Measurements from ENCODE around the gene ADCY4.
"Not testable (repeated sequence)": the region's sequence is repeated elsewhere in the genome, so short reads cannot be mapped to it uniquely, and the experiment has no call there.

ADCY4 gene

DNA sequence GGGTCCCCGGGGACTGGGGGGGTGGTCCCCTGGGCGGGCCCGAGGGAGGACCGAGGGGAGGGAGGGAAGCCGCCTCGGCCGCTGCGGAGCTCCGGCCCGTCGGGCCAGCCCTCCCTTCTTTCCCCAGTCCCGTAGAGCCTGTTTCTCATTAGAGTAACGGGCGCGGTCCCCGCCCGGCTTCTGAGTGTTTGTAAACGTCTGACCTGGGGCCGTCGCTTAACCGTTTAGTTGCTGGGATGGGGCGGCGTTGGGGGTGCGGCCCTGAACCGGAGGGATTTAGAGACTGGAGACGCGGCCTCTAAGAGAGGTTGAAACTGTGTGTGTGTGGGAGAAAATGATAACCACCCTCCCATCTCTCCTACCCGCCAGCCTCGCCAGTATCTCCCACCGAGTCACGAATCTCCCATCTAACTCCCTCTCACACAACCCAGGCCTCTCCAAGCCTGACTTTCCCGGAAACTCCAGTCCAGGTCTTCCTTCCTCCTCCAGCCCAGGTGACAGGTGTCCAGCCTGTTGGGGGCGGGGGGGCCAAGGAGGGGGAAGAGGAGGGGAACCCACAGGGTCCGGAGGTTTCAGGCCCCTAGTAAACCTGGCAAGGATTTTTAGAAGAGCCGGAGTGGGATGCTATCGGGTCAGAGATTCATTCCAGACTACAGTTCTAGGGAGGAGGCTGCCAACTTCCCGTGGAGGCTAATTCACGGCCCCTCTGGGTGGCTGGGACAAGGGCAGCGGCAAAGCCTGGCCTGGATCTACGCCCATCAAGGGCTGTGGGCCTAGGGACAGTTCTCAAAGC, 32.0 kb upstream of the ADCY4 start:
- DNase-seq: peak; percentile 97

DNA sequence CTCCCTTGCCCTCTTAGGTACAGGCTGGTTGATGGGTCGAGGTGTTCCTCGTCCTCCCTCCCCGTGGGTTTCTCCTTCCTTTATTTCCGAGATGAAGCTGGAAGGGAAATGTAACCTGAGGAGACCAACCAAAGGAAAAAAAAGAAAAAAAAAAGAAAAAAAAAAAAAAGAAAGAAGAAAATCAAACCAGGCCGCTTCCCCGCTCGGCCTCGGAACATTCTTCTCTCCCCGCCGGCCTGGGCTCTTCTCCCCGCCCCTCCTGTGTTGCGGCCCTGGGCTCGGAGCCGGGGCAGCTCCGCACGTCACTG, 31.5 kb upstream of the ADCY4 start:
- no peak for DNase-seq

DNA sequence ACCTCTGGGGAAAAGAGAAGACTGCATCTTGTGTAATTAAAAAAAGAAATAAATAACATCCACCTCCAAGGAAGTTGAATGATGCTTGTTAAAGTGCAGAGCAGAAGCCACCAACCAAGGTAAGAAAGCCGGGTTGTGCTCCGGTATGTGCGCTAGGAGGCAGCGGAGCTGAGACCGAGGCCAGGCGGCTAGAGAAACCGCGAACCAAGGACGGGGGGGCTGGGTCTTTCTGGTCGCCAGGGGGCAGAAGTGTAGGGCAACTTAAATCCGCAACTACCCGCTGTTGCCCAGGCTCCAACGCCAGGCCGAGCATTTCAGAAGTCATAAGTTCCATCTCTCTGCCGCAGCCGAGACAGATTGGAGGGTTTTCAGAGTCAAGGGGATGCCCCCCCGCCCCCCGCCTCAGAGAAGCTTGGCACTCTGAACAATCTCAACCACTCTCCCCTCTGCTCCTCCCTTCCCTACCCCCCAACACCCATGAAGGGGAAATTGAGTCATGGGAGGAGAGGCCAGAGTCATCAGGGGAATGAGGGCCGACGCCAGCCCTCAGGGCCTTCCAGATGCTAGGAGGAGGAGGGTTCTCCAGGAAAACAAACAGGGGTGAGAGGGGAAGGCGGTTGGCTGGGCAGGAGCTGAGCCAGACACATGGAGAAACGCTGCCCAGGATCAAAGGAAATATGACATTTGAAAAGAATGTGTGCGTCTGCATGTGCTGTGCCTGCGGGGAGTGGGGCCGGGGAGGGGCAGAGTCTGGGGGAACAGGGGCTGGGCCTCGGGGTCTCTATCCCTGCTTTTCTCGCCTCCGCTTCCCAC, 30.9 kb upstream of the ADCY4 start:
- peak; percentile 85 for DNase-seq

DNA sequence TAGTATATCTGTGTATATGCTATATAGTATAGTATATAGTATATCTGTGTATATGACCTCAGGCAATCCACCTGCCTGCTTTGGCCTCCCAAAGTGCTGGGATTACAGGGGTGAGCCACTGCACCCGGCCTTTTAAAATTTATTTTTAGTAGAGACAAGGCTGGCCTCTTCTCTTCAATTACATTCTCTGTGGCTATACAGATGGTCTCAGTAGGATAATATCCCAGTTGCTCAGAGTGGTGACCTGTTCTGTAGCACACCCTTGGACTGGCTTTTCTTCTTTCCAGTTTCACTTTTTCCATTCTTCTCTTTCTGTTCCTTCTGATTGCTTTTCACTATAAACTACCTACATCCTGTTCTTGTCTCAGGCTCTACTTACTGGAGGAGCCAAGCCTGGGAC, 30.0 kb upstream of the ADCY4 start:
- no peak for DNase-seq

GRCh38 chr14:24363401-24363800, 28.5 kb upstream of the ADCY4 start:
- no peak for DNase-seq

GRCh38 chr14:24362241-24362960, 27.5 kb upstream of the ADCY4 start:
- DNase-seq: no peak

DNA sequence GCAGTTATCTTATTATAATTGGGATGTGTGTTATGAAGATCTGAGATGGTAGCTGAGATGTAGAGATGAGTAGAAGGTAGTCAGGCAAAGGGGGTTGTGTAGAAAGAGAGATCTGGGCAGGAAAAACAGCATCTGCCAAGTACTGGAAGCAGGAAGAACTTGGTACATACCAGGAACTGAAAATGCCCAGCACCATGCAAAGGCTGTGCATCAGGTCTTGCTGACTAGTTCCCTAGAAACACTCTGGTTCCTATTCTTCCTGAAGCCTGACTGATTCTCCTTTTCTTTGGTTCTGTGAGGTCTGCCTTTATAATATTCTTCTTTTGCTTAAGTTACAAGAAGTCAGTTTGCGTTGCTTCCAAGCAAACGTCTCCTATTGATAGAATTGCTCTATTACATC, 26.5 kb upstream of the ADCY4 start:
- no peak for DNase-seq

GRCh38 chr14:24360281-24360680, 25.4 kb upstream of the ADCY4 start:
- DNase-seq: no peak

DNA sequence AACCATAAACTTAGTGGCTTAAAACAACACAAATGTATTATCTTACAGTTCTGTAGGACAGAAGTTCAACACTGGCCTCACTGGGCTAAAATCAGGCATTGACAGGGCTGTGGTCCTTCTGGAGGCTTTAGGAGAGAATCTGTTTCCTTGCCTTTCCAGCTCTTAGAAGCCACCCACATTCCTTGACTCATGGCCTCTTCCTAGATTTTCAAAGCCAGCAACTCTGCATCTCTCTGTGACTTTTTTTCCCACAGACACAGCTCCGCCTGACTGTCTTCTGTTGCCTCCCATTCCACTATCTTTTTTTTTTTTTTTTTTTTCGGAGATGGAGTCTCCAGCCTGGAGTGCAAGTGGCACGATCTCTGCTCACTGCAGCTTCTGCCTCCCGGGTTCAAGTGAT, 21.3 kb upstream of the ADCY4 start:
- DNase-seq: no peak

DNA sequence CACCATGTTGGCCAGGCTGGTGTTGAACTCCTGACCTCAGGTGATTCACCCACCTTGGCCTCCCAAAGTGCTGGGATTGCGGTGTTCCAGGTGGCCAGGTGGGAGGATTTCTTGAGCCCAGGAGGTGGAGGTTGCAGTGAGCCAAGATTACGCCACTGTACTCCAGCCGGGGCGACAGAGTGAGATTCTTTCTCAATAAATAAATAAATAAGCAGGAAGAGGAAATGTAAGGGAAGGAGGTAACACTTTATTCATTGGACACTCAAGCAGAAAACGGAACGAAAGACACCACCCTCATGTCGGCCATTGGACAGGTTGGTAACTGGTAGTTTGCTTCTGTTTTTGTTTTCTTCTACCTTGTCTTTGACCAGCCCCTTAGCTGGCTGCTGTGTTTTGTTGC, 20.1 kb upstream of the ADCY4 start:
- no peak for DNase-seq

- DNase-seq: not testable (repeated sequence)
These were observed 19.6 kb upstream of the ADCY4 start for GRCh38 chr14:24354482-24354825.

GRCh38 chr14:24353559-24354481, 18.9 kb upstream of the ADCY4 start:
- DNase-seq: no peak

GRCh38 chr14:24351517-24351916, 16.6 kb upstream of the ADCY4 start:
- DNase-seq: peak; percentile 14

GRCh38 chr14:24349742-24350141, 14.9 kb upstream of the ADCY4 start:
- no peak for DNase-seq

DNA sequence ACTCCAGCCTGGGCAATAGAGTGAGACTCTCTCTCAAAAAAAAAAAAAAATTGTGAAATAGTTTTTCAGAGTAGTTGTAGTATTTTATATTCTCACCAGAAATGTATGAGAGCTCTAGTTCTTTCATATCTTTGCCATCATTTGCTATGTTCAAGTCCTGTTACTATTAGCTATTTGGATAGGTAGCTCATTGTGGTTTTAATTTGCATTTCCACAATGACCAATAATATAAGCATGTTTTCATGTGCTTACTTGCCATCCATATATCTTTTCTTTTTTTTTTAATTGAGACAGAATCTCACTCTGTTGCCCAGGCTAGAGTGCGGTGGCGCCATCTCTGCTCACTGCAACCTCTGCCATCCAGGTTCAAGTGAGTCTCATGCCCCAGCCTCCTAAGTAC, 13.3 kb upstream of the ADCY4 start:
- DNase-seq: no peak

GRCh38 chr14:24347134-24347533, 12.3 kb upstream of the ADCY4 start:
- DNase-seq: no peak

DNA sequence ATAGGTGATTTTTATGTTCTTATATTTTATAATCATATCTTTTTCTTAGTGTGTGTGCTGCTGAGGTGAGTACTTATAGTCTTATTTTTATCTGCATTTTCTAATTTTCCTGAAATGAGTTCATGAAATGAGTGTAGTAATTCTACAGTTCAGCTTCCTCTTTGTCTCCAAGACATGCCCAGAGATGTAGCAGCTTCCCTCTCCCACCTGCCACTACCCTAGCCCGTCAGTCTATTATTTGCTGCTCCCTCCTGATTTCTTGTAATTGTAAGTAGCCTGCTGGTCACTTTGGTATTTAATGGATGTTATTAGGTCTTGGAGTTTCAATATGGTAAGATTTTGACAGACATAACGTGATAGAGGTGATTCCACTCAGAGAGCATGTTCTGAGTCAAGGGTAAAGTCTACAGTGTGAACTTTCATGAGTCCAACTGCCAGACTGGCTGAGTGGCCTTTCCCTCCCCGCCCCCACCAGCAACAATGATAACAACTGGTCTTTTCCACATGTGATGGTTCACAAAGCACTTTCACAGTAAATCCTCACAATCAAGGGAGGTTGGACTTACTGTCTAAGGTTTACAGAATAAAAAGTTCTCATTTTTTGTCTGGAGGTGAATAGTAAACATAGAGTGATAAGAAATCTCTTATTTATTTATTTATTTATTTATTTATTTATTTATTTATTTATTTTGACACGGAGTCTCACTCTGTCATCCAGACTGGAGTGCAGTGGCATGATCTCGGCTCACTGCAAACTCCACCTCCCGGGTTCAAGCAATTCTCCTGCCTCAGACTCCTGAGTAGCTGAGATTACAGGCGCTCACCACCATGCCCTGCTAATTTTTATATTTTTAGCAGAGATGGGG, 9.2 kb upstream of the ADCY4 start:
- DNase-seq: no peak

DNA sequence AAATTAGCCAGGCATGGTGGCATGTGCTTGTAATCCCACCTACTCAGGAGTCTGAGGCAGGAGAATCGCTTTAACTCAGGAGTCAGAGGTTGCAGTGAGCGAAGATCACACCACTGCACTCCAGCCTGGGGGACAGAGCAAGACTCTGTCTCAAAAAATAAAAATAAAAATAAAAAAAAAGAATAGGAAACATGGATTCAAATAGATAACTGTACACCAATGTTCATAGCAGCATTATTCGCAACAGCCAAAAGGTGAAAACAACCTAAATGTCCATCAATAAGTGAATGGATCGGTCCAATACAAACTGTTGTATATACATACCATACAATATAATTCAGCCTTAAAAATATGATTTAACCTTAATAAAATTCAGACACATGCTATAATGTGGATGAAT, 8.0 kb upstream of the ADCY4 start:
- no peak for DNase-seq

GRCh38 chr14:24340606-24341005, 5.7 kb upstream of the ADCY4 start:
- DNase-seq: no peak

DNA sequence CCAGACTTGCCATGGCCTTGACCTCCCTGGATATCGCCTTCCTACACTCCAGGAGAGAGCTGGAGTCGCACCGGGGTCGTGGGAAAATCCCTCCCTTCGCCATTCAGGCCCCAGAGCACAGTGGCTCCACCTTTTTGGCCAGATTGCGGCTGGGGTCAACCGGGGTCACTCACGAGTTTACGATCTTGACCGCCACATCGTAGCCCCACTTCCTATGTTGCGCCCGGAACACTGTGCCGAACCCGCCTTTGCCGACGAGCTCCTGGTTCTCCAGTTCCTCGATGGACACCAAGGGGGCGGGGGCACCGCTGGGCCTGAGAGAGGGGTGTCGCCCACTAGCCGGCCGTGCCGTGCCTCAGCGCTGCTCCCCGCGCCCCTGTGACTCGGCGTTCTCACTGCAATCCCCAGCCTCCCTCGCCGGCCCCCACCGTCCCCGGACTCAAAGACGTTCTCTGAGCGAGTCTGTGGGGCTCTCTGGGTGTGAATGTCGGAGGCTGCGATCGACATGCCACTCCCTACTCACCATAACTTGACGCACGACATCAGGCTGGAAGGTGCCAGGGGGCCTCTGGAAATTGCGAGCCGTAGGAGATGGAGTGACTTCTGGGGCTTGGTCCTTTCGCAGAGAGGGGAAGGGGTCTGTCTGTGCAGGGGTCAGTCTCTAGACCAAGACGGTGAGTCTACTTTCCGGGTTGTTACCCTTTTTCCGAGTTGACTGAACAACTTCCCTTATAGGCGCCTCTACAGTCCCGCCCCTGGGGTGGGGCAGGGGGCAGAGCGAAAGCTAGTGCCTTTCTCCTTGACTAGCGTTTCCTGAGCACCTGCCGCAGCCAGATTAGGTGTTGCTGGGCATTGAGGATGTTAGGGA, 4.6 kb upstream of the ADCY4 start, which contains the start of gene RIPK3:
RIPK3 (minus strand) TSS at position 708 of the 868 bp plus-strand sequence; CDS start at position 543, 165 bp downstream.
- DNase-seq: no peak

DNA sequence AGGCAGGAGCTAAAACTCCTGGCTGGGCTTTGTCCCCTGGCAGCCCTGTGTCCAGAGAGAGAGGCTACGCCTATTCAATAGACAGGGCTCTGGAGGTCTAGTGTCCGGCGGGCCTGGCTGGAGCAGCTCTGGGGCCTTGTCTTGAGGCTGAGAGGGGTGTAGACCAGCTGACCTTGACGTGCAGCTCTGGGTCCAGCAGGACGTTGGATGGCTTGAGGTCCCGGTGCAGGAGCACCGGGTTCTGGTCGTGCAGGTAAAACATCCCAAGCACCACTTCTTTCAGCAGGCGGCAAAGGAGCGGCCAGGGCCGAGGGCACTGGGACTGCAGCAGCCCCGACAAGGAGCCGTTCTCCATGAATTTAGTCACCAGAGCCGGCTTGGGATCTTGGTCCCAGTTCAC, 4.0 kb upstream of the ADCY4 start:
- DNase-seq: no peak

All from NCI-H1105 treated with DMSO at 0.1 percent for 48 hours (cell line).